ENCODE results near the gene RAB1A.

GRCh38 chr2:65136253-65136652, 6.3 kb upstream of the RAB1A start:
- TF ChIP-seq EZH2phosphoT487 (IDR thresholded peaks at IDR 0.05; ENCODE audit: low read length) (no peak), CTCF (IDR thresholded peaks at IDR 0.05; ENCODE audit: low read length) (no peak), EZH2 (optimal IDR thresholded peaks at IDR 0.05; ENCODE audit: low read depth, low read length) (no peak)

Measured in MM.1S (cell line).